Non-pigmented ciliary epithelial cell (primary cell): Measurements from ENCODE around the gene DLG1.
"Not testable (repeated sequence)": the region's sequence is repeated elsewhere in the genome, so short reads cannot be mapped to it uniquely, and the experiment has no call there.

Source experiments
- DNase-seq: peaks from one replicate; pipeline ENCODE4 v3.0.0-alpha.2; 2010; ENCODE audit warnings: low read depth

Gene DLG1

GRCh38 chr3:197093871-197094270, 204.5 kb downstream of the DLG1 start:
- DNase-seq: no peak

GRCh38 chr3:197088370-197088769, 210.0 kb downstream of the DLG1 start:
- no peak for DNase-seq

- no peak for DNase-seq
Observed at GRCh38 chr3:197085137-197085536, 213.3 kb downstream of the DLG1 start.

- peak; percentile 58 for DNase-seq
Observed at GRCh38 chr3:197083486-197083885, 214.9 kb downstream of the DLG1 start.

- no peak for DNase-seq
Observed at GRCh38 chr3:197082871-197083270, 215.5 kb downstream of the DLG1 start.

- no peak for DNase-seq
Observed at GRCh38 chr3:197080344-197080743, 218.1 kb downstream of the DLG1 start.

GRCh38 chr3:197076415-197076814, 222.0 kb downstream of the DLG1 start:
- DNase-seq: no peak

- no peak for DNase-seq
Observed at GRCh38 chr3:197068077-197068476, 230.3 kb downstream of the DLG1 start.

- DNase-seq: no peak
Observed at GRCh38 chr3:197064771-197065170, 233.6 kb downstream of the DLG1 start.

GRCh38 chr3:197062446-197062845, 236.0 kb downstream of the DLG1 start:
- DNase-seq: no peak

- DNase-seq: not testable (repeated sequence)
Observed at GRCh38 chr3:197051637-197052036, 246.8 kb downstream of the DLG1 start.

- DNase-seq: no peak
Observed at GRCh38 chr3:197050511-197050910, 247.9 kb downstream of the DLG1 start.

- DNase-seq: no peak
Observed at GRCh38 chr3:197042539-197042938, 255.9 kb downstream of the DLG1 start.

GRCh38 chr3:197041875-197042488, 256.4 kb downstream of the DLG1 start:
- DNase-seq: no peak

GRCh38 chr3:197040658-197041057, 257.8 kb downstream of the DLG1 start:
- DNase-seq: no peak

- no peak for DNase-seq
Observed at GRCh38 chr3:197038679-197039462, 259.5 kb downstream of the DLG1 start.

GRCh38 chr3:197035577-197035976, 262.8 kb downstream of the DLG1 start:
- no peak for DNase-seq

GRCh38 chr3:197034778-197035177, 263.6 kb downstream of the DLG1 start:
- not testable (repeated sequence) for DNase-seq

- DNase-seq: not testable (repeated sequence)
Observed at GRCh38 chr3:197033764-197034163, 264.6 kb downstream of the DLG1 start.

GRCh38 chr3:197031315-197032285, 266.8 kb downstream of the DLG1 start:
- peak; percentile 95 for DNase-seq

- DNase-seq: no peak
Observed at GRCh38 chr3:197030379-197031314, 267.8 kb downstream of the DLG1 start.
